Epithelial cell of esophagus (primary cell): ENCODE measurements around the gene PLD3.
A peak's percentile ranks its signal among the peaks of the same experiment; 100 is the strongest.

Experiments
- DNase-seq: peaks from one replicate; pipeline ENCODE4 v3.0.0; 2010; ENCODE audit warnings: low read depth
- H3K4me3 ChIP-seq: 2 replicates; pipeline ENCODE4 v1.5.1; 2011; ENCODE audit warnings: mild to moderate bottlenecking, low read length, control low read depth
- CTCF ChIP-seq: IDR thresholded peaks from 2 replicates; pipeline ENCODE4 v1.5.1; 2011; ENCODE audit warnings: low read depth, mild to moderate bottlenecking, low read length, control low read depth, inconsistent platforms; ENCODE audit not compliant: insufficient read depth; ENCODE audit errors: missing control alignments

PLD3 gene

GRCh38 chr19:40419066-40419612, 70.6 kb downstream of the PLD3 start:
- H3K4me3 ChIP-seq: no peak overlapping the region
- DNase-seq: no peak
- TF ChIP-seq CTCF: no peak

- DNase-seq: no peak
- TF ChIP-seq CTCF: no peak
These were observed 71.3 kb downstream of the PLD3 start for GRCh38 chr19:40419780-40420179.

GRCh38 chr19:40420451-40420765, 71.9 kb downstream of the PLD3 start:
- no peak for DNase-seq
- H3K4me3 ChIP-seq: peak overlapping the region; percentile 70
- no peak for TF ChIP-seq CTCF

More at GRCh38 chr19:40419780-40420179, 71.3 kb downstream of the PLD3 start:
- no peak overlapping the region for H3K4me3 ChIP-seq

- peak; percentile 88 for DNase-seq
- H3K4me3 ChIP-seq: peak overlapping the region; percentile 70
- peak; percentile 93 for TF ChIP-seq CTCF
These were observed 72.6 kb downstream of the PLD3 start for GRCh38 chr19:40420766-40421765.

GRCh38 chr19:40421993-40422747, 73.7 kb downstream of the PLD3 start:
- TF ChIP-seq CTCF: no peak
- DNase-seq: no peak
- no peak overlapping the region for H3K4me3 ChIP-seq

GRCh38 chr19:40422748-40423566, 74.5 kb downstream of the PLD3 start:
- H3K4me3 ChIP-seq: no peak overlapping the region
- TF ChIP-seq CTCF: no peak
- no peak for DNase-seq
